ENCODE results near the gene NPS.

NPS gene

GRCh38 chr10:127536972-127537760 lies 11.9 kb upstream of the NPS start:
- no peak for DNase-seq
- peaks cover 14% of the 10 kb centered on the region for H3K27me3 Mint-ChIP-seq
- peak; percentile 9 for ATAC-seq
- H3K4me3 Mint-ChIP-seq = no peak overlapping the region
- no peaks in the 10 kb centered on the region for H3K9me3 Mint-ChIP-seq
- H3K27ac Mint-ChIP-seq = no peak overlapping the region
- no peaks in the 10 kb centered on the region for H3K4me1 Mint-ChIP-seq

GRCh38 chr10:127537924-127538323 lies 11.2 kb upstream of the NPS start:
- H3K4me1 Mint-ChIP-seq = no peaks in the 10 kb centered on the region
- H3K27ac Mint-ChIP-seq = no peak overlapping the region
- no peak overlapping the region for H3K4me3 Mint-ChIP-seq
- ATAC-seq (no peak), DNase-seq (no peak)
- H3K27me3 Mint-ChIP-seq = peaks cover 14% of the 10 kb centered on the region
- H3K9me3 Mint-ChIP-seq = no peaks in the 10 kb centered on the region

- ATAC-seq (no peak), DNase-seq (no peak)
- peaks cover 22 to 38% of the 10 kb centered on the region in 2 donors for H3K9me3 Mint-ChIP-seq
- no peak overlapping the region for H3K4me3 Mint-ChIP-seq
- no peak overlapping the region for H3K27ac Mint-ChIP-seq
- H3K4me1 Mint-ChIP-seq = no peaks in the 10 kb centered on the region
- no peaks in the 10 kb centered on the region for H3K27me3 Mint-ChIP-seq
Measured at GRCh38 chr10:127548022-127548421, 1.1 kb upstream of the NPS start.

GRCh38 chr10:127550861-127551260 lies 1.8 kb downstream of the NPS start:
- no peak for DNase-seq
- H3K27me3 Mint-ChIP-seq = peaks cover 13% of the 10 kb centered on the region
- no peak overlapping the region for H3K4me3 Mint-ChIP-seq
- peaks cover 9 to 15% of the 10 kb centered on the region in 2 donors for H3K9me3 Mint-ChIP-seq
- no peak for ATAC-seq
- H3K4me1 Mint-ChIP-seq = no peaks in the 10 kb centered on the region
- no peak overlapping the region for H3K27ac Mint-ChIP-seq

- Mint-ChIP-seq H3K4me1 (no peaks in the 10 kb centered on the region), H3K4me3 (no peak overlapping the region), H3K9me3 (peaks cover 0 to 9% of the 10 kb centered on the region in 2 donors), H3K27me3 (peaks cover 21% of the 10 kb centered on the region), H3K27ac (no peak overlapping the region)
- DNase-seq (no peak), ATAC-seq (no peak)
Measured at GRCh38 chr10:127552446-127552845, 3.3 kb downstream of the NPS start.

- no peak overlapping the region for H3K27ac Mint-ChIP-seq
- ATAC-seq (no peak), DNase-seq (no peak)
- no peak overlapping the region for H3K4me3 Mint-ChIP-seq
- no peaks in the 10 kb centered on the region for H3K4me1 Mint-ChIP-seq
- H3K9me3 Mint-ChIP-seq = peaks cover 0 to 9% of the 10 kb centered on the region in 2 donors
- peaks cover 21% of the 10 kb centered on the region for H3K27me3 Mint-ChIP-seq
Measured at GRCh38 chr10:127553417-127553816, 4.3 kb downstream of the NPS start.

- Mint-ChIP-seq H3K4me1 (no peaks in the 10 kb centered on the region), H3K27ac (no peak overlapping the region)
- ATAC-seq = no peak
Measured at GRCh38 chr10:127556916-127557315, 7.8 kb downstream of the NPS start.

GRCh38 chr10:127561647-127562046 lies 12.5 kb downstream of the NPS start:
- DNase-seq (no peak), ATAC-seq (no peak)
- no peaks in the 10 kb centered on the region for H3K4me1 Mint-ChIP-seq
- no peak overlapping the region for H3K27ac Mint-ChIP-seq
- H3K4me3 Mint-ChIP-seq = no peak overlapping the region
- peaks cover 5 to 15% of the 10 kb centered on the region in 2 donors for H3K9me3 Mint-ChIP-seq
- peaks cover 7% of the 10 kb centered on the region for H3K27me3 Mint-ChIP-seq

More at GRCh38 chr10:127556916-127557315, 7.8 kb downstream of the NPS start:
- H3K9me3 Mint-ChIP-seq = peaks cover 5 to 17% of the 10 kb centered on the region in 2 donors
- H3K27me3 Mint-ChIP-seq = peaks cover 21% of the 10 kb centered on the region
- H3K4me3 Mint-ChIP-seq = no peak overlapping the region
- DNase-seq = no peak

GRCh38 chr10:127563718-127564553 lies 14.8 kb downstream of the NPS start:
- Mint-ChIP-seq H3K4me1 (no peaks in the 10 kb centered on the region), H3K27ac (no peak overlapping the region), H3K27me3 (no peaks in the 10 kb centered on the region), H3K9me3 (peaks cover 5 to 8% of the 10 kb centered on the region in 2 donors), H3K4me3 (no peak overlapping the region)
- ATAC-seq (no peak), DNase-seq (peak; percentile 14 to 23)

- H3K27ac Mint-ChIP-seq = no peak overlapping the region
- DNase-seq (no peak), ATAC-seq (no peak)
- H3K27me3 Mint-ChIP-seq = peaks cover 4% of the 10 kb centered on the region
- peaks cover under 1 to 2% of the 10 kb centered on the region in 2 donors for H3K9me3 Mint-ChIP-seq
- no peak overlapping the region for H3K4me3 Mint-ChIP-seq
- no peaks in the 10 kb centered on the region for H3K4me1 Mint-ChIP-seq
Measured at GRCh38 chr10:127564644-127565043, 15.5 kb downstream of the NPS start.

GRCh38 chr10:127565583-127565982 lies 16.5 kb downstream of the NPS start:
- no peak overlapping the region for H3K4me3 Mint-ChIP-seq
- H3K4me1 Mint-ChIP-seq = no peaks in the 10 kb centered on the region
- H3K27ac Mint-ChIP-seq = no peak overlapping the region
- no peaks in the 10 kb centered on the region for H3K9me3 Mint-ChIP-seq
- no peak for ATAC-seq
- peaks cover 11% of the 10 kb centered on the region for H3K27me3 Mint-ChIP-seq
- no peak for DNase-seq

- DNase-seq = no peak
- Mint-ChIP-seq H3K27ac (no peak overlapping the region), H3K4me1 (no peaks in the 10 kb centered on the region), H3K9me3 (peaks cover 0 to 14% of the 10 kb centered on the region in 2 donors), H3K27me3 (peaks cover 11% of the 10 kb centered on the region), H3K4me3 (no peak overlapping the region)
- ATAC-seq = no peak
Measured at GRCh38 chr10:127569210-127569609, 20.1 kb downstream of the NPS start.

GRCh38 chr10:127570036-127570435 lies 20.9 kb downstream of the NPS start:
- ATAC-seq = no peak
- DNase-seq = no peak
- Mint-ChIP-seq H3K27ac (no peak overlapping the region), H3K27me3 (peaks cover 11% of the 10 kb centered on the region), H3K4me1 (no peaks in the 10 kb centered on the region), H3K9me3 (peaks cover 0 to 14% of the 10 kb centered on the region in 2 donors), H3K4me3 (no peak overlapping the region)

GRCh38 chr10:127571386-127571785 lies 22.3 kb downstream of the NPS start:
- ATAC-seq = no peak
- peaks cover 0 to 14% of the 10 kb centered on the region in 2 donors for H3K9me3 Mint-ChIP-seq
- DNase-seq = no peak
- H3K4me1 Mint-ChIP-seq = no peaks in the 10 kb centered on the region
- peaks cover 13% of the 10 kb centered on the region for H3K27me3 Mint-ChIP-seq
- no peak overlapping the region for H3K27ac Mint-ChIP-seq
- H3K4me3 Mint-ChIP-seq = no peak overlapping the region

GRCh38 chr10:127576051-127576450 lies 26.9 kb downstream of the NPS start:
- Mint-ChIP-seq H3K4me3 (no peak overlapping the region), H3K27me3 (peaks cover 7% of the 10 kb centered on the region), H3K27ac (no peak overlapping the region), H3K9me3 (peaks cover 0 to 14% of the 10 kb centered on the region in 2 donors), H3K4me1 (no peaks in the 10 kb centered on the region)
- DNase-seq = no peak
- ATAC-seq = no peak

GRCh38 chr10:127576740-127577161 lies 27.6 kb downstream of the NPS start:
- H3K4me3 Mint-ChIP-seq = no peak overlapping the region
- ATAC-seq (no peak), DNase-seq (no peak)
- H3K4me1 Mint-ChIP-seq = no peaks in the 10 kb centered on the region
- no peak overlapping the region for H3K27ac Mint-ChIP-seq
- H3K27me3 Mint-ChIP-seq = peaks cover 7% of the 10 kb centered on the region
- peaks cover 0 to 14% of the 10 kb centered on the region in 2 donors for H3K9me3 Mint-ChIP-seq
